ENCODE measurements around the gene CIDEC.

Gene CIDEC

DNA sequence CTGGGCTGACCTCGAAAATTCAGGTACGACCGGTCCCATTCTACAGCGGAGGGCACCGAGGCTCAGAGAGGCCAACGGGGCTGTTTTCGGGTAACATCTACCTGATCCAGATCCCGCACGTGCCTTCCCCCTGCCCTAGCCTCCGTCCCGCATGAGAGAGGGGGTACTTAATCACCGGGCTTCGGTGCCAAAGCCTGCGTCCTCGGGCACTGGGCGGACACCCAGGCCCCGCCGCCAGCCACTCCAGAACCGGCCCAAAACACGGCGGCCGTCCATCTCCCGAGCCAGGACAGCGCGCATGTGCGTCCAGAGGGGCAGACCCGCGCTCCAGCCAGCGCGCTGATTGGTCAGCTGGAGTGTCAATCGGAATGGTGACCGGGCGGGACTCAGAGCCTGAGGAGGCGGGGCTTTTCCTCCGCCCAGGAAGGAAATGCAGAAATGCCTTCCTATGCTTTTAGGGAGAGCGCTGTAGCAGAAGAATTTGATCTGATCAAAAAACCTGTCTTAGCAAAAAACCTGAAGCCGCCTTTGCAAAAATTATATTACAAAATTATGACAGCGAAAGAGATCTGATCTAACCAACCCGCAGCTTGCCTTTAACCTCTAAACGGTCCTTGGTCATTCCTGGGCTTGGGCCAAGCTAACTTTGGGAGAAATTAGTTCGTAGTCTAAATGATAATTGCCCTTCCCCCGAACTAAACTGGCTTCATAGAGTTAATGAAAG, 36.2 kb downstream of the CIDEC start, which contains the start of gene RPUSD3:
Gene RPUSD3, minus strand, starts transcription at position 294 of the 724 bp plus-strand sequence. Its CDS starts 18 bp downstream, at position 276.
- peak; percentile 100 for DNase-seq (ENCODE audit: low spot score)

DNA sequence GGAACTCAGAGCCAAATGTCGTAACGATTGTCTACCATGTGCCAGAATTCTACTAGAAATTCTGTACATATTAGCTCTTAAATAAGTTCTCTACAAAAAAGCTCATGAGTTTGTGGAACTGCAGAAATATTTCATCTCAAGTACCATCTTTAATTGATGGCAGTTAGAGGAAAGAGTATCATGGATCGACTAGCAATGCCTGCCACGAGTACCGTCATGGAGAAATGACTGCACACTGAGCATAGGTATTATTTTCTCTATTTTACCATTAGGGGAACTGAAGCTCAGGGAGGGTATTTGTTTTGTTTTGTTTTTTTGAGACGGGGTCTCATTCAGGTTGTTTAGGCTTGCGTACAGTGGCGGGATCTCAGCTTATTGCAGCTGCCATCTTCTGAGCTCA, 39.0 kb downstream of the CIDEC start:
- no peak for DNase-seq (ENCODE audit: low spot score)

DNA sequence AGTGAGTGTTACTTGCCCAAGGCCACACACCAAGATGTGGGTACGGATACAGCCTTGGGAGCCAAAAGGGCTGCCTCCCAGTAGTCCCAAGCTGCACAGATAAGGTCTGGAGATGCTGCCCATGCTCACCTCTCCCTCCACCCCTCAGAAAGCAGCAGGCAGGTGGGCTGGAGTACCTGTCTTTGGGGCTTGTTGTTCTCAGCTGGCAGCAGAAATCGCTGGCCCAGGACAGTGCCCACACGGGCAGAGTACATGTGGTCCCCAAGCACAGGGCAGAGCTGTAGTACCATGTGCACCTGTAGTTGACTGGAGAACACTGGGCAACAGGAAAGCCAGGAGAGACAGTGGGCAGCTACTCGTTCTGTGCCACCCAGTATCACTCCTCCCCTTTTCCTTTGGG, 41.2 kb downstream of the CIDEC start:
- no peak for DNase-seq (ENCODE audit: low spot score)

- no peak for DNase-seq (ENCODE audit: low spot score)
Measured at GRCh38 chr3:9837701-9838582, 42.1 kb downstream of the CIDEC start.

DNA sequence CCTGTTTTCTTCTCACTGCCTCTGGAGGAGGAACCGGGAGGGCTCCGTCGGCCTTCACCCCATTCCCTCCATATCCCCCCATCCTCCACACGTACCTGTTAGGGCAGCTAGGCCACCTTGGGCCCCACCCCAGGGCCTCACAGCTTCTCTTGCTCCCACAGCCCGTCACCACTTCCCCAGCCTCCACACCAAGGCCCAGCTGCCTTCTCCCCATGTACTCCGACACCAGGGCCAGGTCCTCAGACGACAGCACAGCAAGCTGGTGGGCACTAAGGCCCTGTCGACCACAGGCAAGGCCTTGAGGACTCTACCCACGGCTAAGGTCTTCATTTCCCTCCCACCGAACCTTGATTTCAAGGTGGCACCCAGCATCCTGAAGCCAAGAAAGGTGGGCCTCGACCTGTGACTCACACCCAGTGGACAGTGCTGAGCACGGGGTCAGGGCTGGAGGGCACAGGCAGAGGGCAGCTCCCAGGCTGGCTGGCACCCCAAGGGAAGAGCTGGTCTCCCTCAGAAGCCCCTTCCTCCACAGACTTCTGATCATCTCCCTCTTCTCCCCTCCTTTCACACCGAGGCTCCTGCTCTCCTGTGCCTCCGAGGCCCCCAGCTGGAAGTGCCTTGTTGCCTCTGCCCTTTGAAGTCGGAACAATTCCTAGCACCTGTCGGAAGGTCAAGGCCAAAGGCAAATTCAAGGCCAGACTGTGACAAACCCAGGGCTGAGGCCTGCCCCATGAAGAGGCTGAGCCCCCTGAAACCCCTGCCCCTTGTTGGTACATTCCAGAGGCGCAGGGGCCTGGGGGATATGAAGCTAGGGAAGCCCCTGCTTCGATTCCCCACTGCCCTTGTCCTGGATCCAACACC, 45.3 kb downstream of the CIDEC start:
- DNase-seq (ENCODE audit: low spot score) = no peak

DNA sequence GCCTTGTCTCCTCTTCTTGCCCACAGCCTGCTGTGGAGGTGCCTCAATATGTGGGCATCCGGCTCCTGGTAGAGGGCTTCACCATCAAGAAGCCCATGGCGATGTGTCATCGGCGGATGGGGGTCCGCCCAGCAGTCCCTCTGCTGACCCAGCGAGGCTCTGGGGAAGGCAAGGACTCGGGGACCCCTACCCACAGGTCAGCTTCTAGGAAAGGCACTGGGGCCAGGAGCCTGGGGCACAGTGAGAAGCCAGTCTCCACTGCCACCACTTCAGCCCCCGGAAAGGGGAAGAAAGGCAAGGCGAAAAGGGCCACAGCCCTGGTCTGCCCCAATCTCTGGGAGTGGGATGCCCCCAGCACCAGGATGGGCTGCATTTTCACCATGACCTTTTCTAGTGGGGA, 47.0 kb downstream of the CIDEC start:
- no peak for DNase-seq (ENCODE audit: low spot score)

- DNase-seq (ENCODE audit: low spot score) = no peak
Measured at GRCh38 chr3:9831253-9831652, 48.8 kb downstream of the CIDEC start.

DNA sequence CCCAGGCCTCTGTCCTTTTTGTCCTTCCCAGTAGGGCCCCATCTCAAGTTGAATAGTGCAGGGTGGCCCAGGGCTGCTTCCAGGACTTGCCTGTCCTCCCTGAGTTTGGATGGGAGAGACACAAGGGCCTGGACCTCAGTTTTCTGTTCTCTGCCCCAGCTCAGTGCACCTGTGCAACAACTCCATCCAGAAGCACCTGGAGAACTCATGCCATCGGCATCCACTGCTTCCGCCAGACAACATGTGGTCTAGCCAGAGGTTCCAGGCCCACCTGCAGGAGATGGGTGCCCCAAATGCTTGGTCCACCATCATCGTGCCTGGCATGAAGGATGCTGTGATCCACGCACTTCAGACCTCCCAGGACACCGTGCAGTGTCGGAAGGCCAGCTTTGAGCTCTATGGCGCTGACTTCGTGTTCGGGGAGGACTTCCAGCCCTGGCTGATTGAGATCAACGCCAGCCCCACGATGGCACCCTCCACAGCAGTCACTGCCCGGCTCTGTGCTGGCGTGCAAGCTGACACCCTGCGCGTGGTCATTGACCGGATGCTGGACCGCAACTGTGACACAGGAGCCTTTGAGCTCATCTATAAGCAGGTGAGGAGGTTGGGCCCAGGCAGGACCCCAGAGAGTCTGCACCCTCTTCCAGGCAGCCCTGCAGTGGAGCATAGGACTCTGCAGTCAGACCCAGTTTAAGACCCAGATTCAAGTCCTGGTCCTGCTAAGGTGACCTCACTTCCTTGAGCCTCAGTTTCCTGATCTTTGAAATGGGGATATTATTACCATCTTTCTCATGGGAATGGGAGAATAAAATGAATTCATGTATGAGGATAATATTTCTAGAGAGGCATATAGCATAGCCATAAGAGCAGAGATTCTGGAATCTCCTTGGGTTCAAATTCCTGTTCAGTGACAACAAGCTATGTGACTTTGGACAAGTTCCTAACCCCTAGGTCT, 51.0 kb downstream of the CIDEC start:
- DNase-seq (ENCODE audit: low spot score) = no peak

DNA sequence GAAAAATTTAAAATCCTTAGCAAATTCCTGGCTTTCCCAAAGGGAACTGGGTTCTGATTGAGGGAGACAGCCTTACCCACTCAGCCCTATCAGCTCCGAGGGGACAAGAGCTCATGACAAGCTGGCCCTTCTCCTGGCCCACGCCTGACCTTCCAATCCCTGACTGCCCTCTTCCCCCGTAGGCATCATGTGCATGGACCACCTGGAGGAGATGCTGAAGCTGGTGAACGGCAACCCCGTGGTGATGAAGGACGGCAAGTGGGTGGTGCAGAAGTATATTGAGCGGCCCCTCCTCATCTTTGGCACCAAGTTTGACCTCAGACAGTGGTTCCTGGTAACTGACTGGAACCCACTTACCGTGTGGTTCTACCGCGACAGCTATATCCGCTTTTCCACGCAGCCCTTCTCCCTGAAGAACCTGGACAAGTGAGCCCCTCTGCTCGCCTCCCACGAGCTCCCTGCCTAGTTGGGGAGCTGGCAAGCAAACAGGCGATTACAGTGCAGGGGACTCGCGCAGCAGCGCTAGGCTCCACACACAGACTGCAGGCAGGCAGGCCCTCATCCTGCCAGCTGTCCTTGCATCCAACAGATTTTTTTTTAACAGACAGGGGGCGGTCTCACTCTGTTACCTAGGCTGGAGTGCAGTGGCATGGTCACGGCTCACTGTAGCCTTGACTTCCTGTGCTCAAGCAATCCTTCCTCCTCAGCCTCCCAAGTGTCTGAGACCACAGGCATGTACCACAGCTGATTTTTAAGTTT, 53.1 kb downstream of the CIDEC start:
- DNase-seq (ENCODE audit: low spot score) = no peak

DNA sequence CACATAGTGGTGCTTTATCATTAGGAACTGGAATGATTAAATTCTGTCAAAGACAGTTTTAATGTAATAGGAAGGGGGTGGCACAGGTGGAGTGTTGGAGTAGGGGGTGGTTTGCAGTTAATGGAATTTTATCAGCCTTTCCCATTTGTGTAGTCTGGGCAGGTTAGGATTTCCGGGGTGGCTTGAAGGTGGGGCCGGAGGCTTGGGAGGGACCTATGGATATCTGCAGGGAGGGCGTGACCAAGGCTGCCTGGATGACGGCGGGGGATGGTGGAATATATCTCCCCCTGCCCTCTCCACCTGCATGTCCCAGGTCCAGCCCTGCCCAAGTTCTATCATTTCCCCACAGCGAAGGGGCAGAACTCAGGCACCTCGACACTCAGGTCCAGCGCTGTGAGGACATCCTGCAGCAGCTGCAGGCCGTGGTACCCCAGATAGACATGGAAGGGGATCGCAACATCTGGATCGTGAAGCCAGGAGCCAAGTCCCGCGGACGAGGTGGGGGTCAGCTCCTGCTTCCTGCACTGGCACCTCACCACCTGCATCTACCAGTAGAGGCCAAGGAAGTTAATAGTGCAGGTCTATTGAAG, 54.5 kb downstream of the CIDEC start:
- no peak for DNase-seq (ENCODE audit: low spot score)

DNA sequence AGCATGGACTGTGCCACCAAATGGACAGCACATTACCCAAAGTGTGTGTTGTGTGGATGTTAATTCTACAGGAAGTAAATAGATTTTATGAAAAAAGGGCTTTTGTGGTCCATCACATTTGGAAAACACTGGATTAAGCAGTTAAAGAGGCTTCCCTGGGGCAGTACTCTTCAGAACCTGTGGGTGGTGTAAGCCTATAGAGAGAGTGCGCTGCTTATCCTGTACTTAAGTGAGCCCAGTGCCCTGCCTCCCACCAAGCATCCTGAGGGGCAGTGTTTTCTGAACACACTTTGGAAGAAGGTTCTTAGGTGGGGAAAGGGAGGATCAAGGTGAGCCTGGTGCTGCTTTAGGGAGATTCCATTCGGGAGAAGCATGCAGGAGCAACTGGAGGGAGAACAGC, 59.1 kb downstream of the CIDEC start:
- no peak for DNase-seq (ENCODE audit: low spot score)

DNA sequence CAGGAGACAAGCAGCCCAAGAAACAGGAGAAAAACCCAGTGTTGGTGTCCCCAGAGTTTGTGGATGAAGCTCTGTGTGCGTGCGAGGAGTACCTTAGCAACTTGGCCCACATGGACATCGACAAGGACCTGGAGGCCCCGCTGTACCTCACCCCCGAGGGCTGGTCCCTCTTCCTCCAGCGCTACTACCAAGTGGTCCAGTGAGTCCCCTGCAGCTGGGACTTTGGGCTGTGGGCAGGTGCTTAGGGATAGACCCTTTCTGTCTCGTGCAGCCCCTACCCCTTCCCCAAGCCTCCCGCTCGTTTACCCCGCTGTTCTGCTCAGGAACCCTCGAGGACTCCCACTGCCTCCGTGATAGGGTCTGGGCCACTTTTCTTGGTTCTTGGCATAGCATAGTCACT, 59.5 kb downstream of the CIDEC start:
- no peak for DNase-seq (ENCODE audit: low spot score)

DNA sequence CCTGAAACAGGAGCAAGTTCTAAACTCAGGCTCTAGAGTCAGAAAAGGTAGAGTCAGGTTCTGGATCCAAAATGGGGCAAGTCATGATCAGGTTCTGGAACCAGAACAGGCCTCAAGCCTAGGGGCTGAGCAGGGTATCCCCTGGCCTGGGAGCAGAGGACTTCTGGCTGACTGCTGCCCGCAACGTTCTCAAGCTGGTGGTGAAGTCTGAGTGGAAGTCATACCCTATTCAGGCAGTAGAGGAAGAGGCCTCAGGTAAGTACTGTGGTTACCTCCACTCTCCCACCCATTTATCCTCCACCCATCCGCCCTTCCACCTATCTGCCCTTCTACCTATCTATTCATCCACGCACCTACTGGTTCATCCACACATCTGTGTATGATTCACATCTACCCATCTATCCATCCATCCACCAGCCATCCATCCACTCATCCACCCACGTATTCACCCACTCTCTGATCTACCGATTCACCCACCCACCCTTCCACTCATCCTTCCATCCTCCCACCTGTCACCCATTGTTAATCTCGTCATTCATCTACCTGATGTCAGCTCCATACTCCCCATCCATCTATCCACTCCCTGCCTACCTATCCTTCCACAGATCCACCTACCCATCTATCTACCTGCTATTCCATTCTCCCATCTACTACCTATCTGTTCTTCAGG, 61.3 kb downstream of the CIDEC start:
- DNase-seq (ENCODE audit: low spot score) = no peak

DNA sequence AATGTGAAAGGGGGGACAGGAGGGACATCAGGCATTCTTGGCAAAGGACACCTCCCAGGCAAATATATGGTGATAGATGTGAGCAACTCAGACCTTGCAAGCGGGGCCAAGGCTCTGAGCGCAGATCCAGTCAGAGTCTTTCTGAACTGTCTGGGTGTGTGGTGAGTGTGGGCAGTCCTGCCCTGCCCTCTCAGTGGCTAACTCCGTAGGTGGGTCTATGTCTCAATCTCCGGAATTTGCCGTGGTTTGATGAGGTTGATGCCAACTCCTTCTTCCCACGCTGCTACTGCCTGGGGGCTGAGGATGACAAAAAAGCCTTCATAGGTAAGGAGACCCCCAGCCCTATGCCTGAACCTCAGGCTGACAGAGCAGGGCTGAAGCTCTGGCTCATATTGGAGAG, 62.6 kb downstream of the CIDEC start:
- no peak for DNase-seq (ENCODE audit: low spot score)

Data from AG08396 (cell line).